B cell (primary cell): ENCODE results near the gene CAVIN1. TPM values are rescaled to one million over a fixed set of nuclear protein-coding genes. Genes with fewer than 3 reads are reported as not detected.

Experiments used
- ATAC-seq: fragments of 200-7000 bp; cut with Tn5 transposase; one replicate; pipeline ENCODE4 v1.10.0; 2021; ENCODE audit warnings: low read depth, mild to moderate bottlenecking, moderate number of reproducible peaks, moderate library complexity
- CTCF ChIA-PET: fragments of 350-600 bp; sonication (Branson Sonifier 250); formaldehyde crosslinking; loops from one replicate; lab custom pipeline; 2021; ENCODE audit warnings: antibody characterized with exemption, inconsistent platforms; lab: Charles Lee
- POLR2A ChIA-PET: fragments of 350-600 bp; sonication (Branson Sonifier 250); formaldehyde crosslinking; loops from one replicate; lab custom pipeline; 2021; ENCODE audit warnings: antibody characterized with exemption; lab: Charles Lee
- DNase-seq: peaks from one replicate; pipeline ENCODE4 v3.0.0; 2013
- H2AFZ ChIP-seq: 2 replicates; pipeline ENCODE4 v1.6.1; 2012; ENCODE audit warnings: mild to moderate bottlenecking, low read depth, low read length; ENCODE audit not compliant: insufficient read depth, poor library complexity, severe bottlenecking
- H3K27ac ChIP-seq, 2 donors: 1 replicate in 1 of 2; 2 replicates in 1 of 2; pipeline ENCODE4 v1.5.1; 2012 to 2013; ENCODE audit warnings: low read length in 2 of 2, mild to moderate bottlenecking in 2 of 2, moderate library complexity in 1 of 2
- H3K27me3 ChIP-seq, 4 experiments: fragments of 200-600 bp in 1 of 4; sonication (generic) in 1 of 4; replicated peaks in 1 of 4; 1 replicate in 2 of 4; 2 replicates in 2 of 4; pipeline versions ENCODE4 v1.6.1 to v1.7.0; 2013 to 2016; ENCODE audit warnings: low read length in 3 of 4, mild to moderate bottlenecking in 2 of 4, mixed read lengths in 1 of 4, moderate library complexity in 1 of 4; ENCODE audit not compliant: insufficient read depth in 4 of 4, control insufficient read depth in 3 of 4; ENCODE audit errors: control extremely low read depth in 1 of 4
- H3K36me3 ChIP-seq, 2 experiments: replicated peaks in 1 of 2; 1 replicate in 1 of 2; 2 replicates in 1 of 2; pipeline versions ENCODE4 v1.6.1 to v1.7.1; 2013; ENCODE audit warnings: low read length in 1 of 2; ENCODE audit not compliant: insufficient read depth in 2 of 2, control insufficient read depth in 1 of 2; ENCODE audit errors: control extremely low read depth in 1 of 2, extremely low read depth in 1 of 2
- H3K4me1 ChIP-seq, 2 donors: fragments of 200-600 bp in 1 of 2; sonication (generic) in 1 of 2; 1 replicate in 1 of 2; 2 replicates in 1 of 2; pipeline versions ENCODE4 v1.5.1 to v1.6.1; 2013 to 2017; ENCODE audit warnings: low read length in 2 of 2; ENCODE audit not compliant: control insufficient read depth in 2 of 2, insufficient read depth in 2 of 2
- H3K4me2 ChIP-seq: replicated peaks from 2 replicates; pipeline ENCODE3; 2012; ENCODE audit warnings: mild to moderate bottlenecking, low read depth, low read length; ENCODE audit not compliant: poor library complexity, severe bottlenecking
- H3K4me3 ChIP-seq, 5 experiments: fragments of 200-600 bp in 1 of 5; sonication (generic) in 1 of 5; 1 replicate in 3 of 5; 2 replicates in 2 of 5; pipeline versions ENCODE4 v1.5.1 to v1.7.0; 2011 to 2016; ENCODE audit warnings: low read length in 4 of 5, mild to moderate bottlenecking in 4 of 5, low read depth in 2 of 5, control low read depth in 1 of 5, moderate library complexity in 1 of 5; ENCODE audit not compliant: insufficient read depth in 1 of 5; ENCODE audit errors: control extremely low read depth in 1 of 5, extremely low read depth in 1 of 5
- H3K79me2 ChIP-seq: fragments of 200-600 bp; sonication (generic); one replicate; pipeline ENCODE4 v1.6.0; 2016; ENCODE audit warnings: low read length; ENCODE audit not compliant: control insufficient read depth, insufficient read depth
- H3K9ac ChIP-seq: fragments of 200-600 bp; sonication (generic); 2 replicates; pipeline ENCODE4 v1.6.1; 2017; ENCODE audit warnings: mild to moderate bottlenecking, low read length, moderate library complexity
- H3K9me3 ChIP-seq, 3 donors: one replicate each; pipeline versions ENCODE4 v1.6.1 to v1.7.1; 2013; ENCODE audit warnings: low read length in 2 of 3; ENCODE audit not compliant: control insufficient read depth in 2 of 3, insufficient read depth in 1 of 3; ENCODE audit errors: control extremely low read depth in 1 of 3
- H4K20me1 ChIP-seq: 2 replicates; pipeline ENCODE4 v1.6.0; 2012; ENCODE audit warnings: mild to moderate bottlenecking, low read length; ENCODE audit not compliant: insufficient read depth, control insufficient read depth, poor library complexity, severe bottlenecking
- H3K27ac Mint-ChIP-seq: one replicate; pipeline ENCODE4 v1.8.0; 2021; ENCODE audit warnings: mixed read lengths
- H3K27me3 Mint-ChIP-seq: one replicate; pipeline ENCODE4 v1.8.0; 2021; ENCODE audit warnings: mixed read lengths
- H3K4me1 Mint-ChIP-seq: one replicate; pipeline ENCODE4 v1.8.0; 2021; ENCODE audit warnings: mixed read lengths
- H3K4me3 Mint-ChIP-seq: one replicate; pipeline ENCODE4 v1.8.0; 2021; ENCODE audit warnings: mixed read lengths
- H3K9me3 Mint-ChIP-seq: one replicate; pipeline ENCODE4 v1.8.0; 2022; ENCODE audit warnings: mixed read lengths; ENCODE audit not compliant: insufficient read depth
- CTCF ChIP-seq: fragments of 200-600 bp; IDR thresholded peaks from one replicate; pipeline ENCODE4 v1.8.0; 2022; ENCODE audit warnings: antibody characterized with exemption, mild to moderate bottlenecking
- EZH2 ChIP-seq: IDR thresholded peaks from 2 replicates; pipeline ENCODE4 v1.6.1; 2012; ENCODE audit warnings: borderline replicate concordance, low read depth, mild to moderate bottlenecking, moderate library complexity, low read length; ENCODE audit not compliant: insufficient read depth, poor library complexity, severe bottlenecking
- WGBS: methylation state at CpG from one replicate; pipeline ENCODE4 v1.1.5; 2013; ENCODE audit warnings: missing lambda C conversion rate; ENCODE audit not compliant: insufficient coverage; 5-methylcytosine and 5-hydroxymethylcytosine counted together
- intact Hi-C: fragments of 100-400 bp; cut with micrococcal nuclease; formaldehyde crosslinking; loops from one replicate; pipeline ENCODE4 v1.10.0; 2022
- polyA plus RNA-seq: library from polyadenylated mRNA; depleted of rRNA; stranded (reverse); fragments of >200 nt; gene quantifications from 2 replicates; pipeline ENCODE4 v1.2.3, GENCODE V29; 2012
- total RNA-seq, 2 donors: library from RNA; stranded (reverse); fragments of 120-200 nt in 1 of 2; gene quantifications; 1 replicate in 1 of 2; 2 replicates in 1 of 2; pipeline versions ENCODE4 v1.2.3 to v1.2.4, GENCODE V29; 2013 to 2022

Gene CAVIN1
- total and polyA plus RNA-seq, 2 donors (not counting 1 experiment from before 2014, with no cell fraction given) = not detected

GRCh38 chr17:42409523-42410318 is 13.3 kb downstream of the CAVIN1 start:
- Histone ChIP-seq H3K27ac (no peak overlapping the region), H2AFZ (no peak overlapping the region), H4K20me1 (no peaks in the 10 kb centered on the region), H3K79me2 (no peaks in the 10 kb centered on the region), H3K4me3 (no peak overlapping the region), H3K36me3 (no peaks in the 10 kb centered on the region), H3K9ac (no peak overlapping the region), H3K27me3 (peaks cover 0 to 5% (median 0%) of the 10 kb centered on the region in 4 experiments), H3K4me2 (no peak overlapping the region), H3K4me1 (peaks cover 12 to 34% of the 10 kb centered on the region in 2 donors), H3K9me3 (no peaks in the 10 kb centered on the region)
- TF ChIP-seq EZH2 (no peak), CTCF (no peak)
- H3K4me1 Mint-ChIP-seq = peaks cover 24% of the 10 kb centered on the region
- intact Hi-C loops = loop anchor here (5.0 kb wide), 1 partner anchor 108 kb away; no protein-coding TSS in a partner anchor
- peaks cover 5% of the 10 kb centered on the region for H3K27me3 Mint-ChIP-seq
- 73% methylated on average over 2 of the region's 5 CpGs for WGBS
- CTCF ChIA-PET = interaction anchor here (1.0 to 10.7 kb wide), 2 partner anchors 90 to 108 kb away, joined by 3 to 546 read pairs; no protein-coding TSS in a partner anchor
- no peak overlapping the region for H3K27ac Mint-ChIP-seq
- no peak overlapping the region for H3K4me3 Mint-ChIP-seq
- DNase-seq (no peak), ATAC-seq (no peak)
- no peaks in the 10 kb centered on the region for H3K9me3 Mint-ChIP-seq
- POLR2A ChIA-PET = no interaction called here

GRCh38 chr17:42408061-42408460 is 15.0 kb downstream of the CAVIN1 start:
- Histone ChIP-seq H3K27me3 (peaks cover 0 to 9% (median 2%) of the 10 kb centered on the region in 4 experiments), H2AFZ (no peak overlapping the region), H4K20me1 (no peaks in the 10 kb centered on the region), H3K9ac (no peak overlapping the region), H3K4me2 (no peak overlapping the region), H3K27ac (no peak overlapping the region), H3K79me2 (no peaks in the 10 kb centered on the region), H3K4me3 (no peak overlapping the region), H3K9me3 (no peaks in the 10 kb centered on the region), H3K36me3 (no peaks in the 10 kb centered on the region), H3K4me1 (peaks cover 2 to 17% of the 10 kb centered on the region in 2 donors)
- Mint-ChIP-seq H3K4me1 (peaks cover 13% of the 10 kb centered on the region), H3K9me3 (no peaks in the 10 kb centered on the region), H3K27me3 (peaks cover 5% of the 10 kb centered on the region), H3K4me3 (no peak overlapping the region), H3K27ac (no peak overlapping the region)
- no CpG with 5 or more reads among the region's 2 CpGs for WGBS
- DNase-seq (no peak), ATAC-seq (no peak)
- intact Hi-C loops = loop anchor here (5.0 kb wide), 1 partner anchor 109 kb away; no protein-coding TSS in a partner anchor
- TF ChIP-seq CTCF (no peak), EZH2 (no peak)
- ChIA-PET POLR2A (interaction anchor here (0.6 to 1.0 kb wide), 2 partner anchors 19 to 126 kb away, joined by 3 to 4 read pairs; no protein-coding TSS in a partner anchor), CTCF (interaction anchor here (0.9 to 10.7 kb wide), 8 partner anchors 12 to 185 kb away, joined by 3 to 546 read pairs (median 12); partner anchors contain the start of gene STAT3)
